GM18511 (cell line): Measurements from ENCODE around the gene NDRG3.
A peak's percentile ranks its signal among the peaks of the same experiment; 100 is the strongest.

ENCODE experiments used
- ATAC-seq: cut with Tn5 transposase; IDR thresholded peaks from one replicate; pipeline ENCODE4 v1.9.1; 2021; ENCODE audit warnings: mild to moderate bottlenecking, moderate library complexity; ENCODE audit not compliant: unreplicated experiment

NDRG3 gene

GRCh38 chr20:36761125-36761524, 15.2 kb upstream of the NDRG3 start:
- no peak for ATAC-seq

- no peak for ATAC-seq
These were observed 14.8 kb upstream of the NDRG3 start for GRCh38 chr20:36760647-36761046.

DNA sequence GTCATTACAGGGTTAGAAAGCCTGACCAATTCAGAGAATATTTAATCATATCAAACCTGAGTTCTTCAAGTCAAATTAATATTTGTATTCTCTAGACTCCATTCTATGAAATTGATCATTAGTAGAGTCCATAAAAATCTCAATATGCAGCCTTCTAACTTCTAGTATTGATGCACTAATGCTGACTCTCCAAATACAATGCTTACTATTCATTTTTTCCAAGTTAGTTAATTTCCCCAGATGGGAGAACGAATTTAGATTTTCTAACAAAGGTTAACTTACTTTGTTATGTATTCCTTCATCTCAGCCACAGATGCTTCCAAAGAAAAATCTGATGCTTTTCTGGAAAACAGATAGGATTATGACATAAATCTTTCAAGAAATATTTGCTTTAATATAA, 12.4 kb upstream of the NDRG3 start:
- no peak for ATAC-seq

DNA sequence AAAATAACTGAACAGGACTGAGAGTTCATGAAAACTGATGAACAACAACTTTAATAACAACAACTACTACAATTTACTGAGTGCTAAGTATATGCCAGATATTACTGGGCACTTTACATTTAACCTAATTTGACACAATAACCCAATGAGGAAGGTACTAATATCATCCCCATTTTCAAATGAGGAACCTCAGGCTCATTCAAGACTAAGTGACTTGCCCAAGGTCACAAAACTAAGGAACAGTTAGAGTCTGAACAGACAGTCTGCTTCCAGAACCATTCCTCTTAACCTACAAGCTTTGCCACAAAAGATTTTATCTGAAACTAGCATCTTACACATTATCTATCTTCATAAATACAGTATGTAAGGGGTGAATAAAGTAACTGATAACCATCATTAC, 10.6 kb upstream of the NDRG3 start:
- no peak for ATAC-seq

DNA sequence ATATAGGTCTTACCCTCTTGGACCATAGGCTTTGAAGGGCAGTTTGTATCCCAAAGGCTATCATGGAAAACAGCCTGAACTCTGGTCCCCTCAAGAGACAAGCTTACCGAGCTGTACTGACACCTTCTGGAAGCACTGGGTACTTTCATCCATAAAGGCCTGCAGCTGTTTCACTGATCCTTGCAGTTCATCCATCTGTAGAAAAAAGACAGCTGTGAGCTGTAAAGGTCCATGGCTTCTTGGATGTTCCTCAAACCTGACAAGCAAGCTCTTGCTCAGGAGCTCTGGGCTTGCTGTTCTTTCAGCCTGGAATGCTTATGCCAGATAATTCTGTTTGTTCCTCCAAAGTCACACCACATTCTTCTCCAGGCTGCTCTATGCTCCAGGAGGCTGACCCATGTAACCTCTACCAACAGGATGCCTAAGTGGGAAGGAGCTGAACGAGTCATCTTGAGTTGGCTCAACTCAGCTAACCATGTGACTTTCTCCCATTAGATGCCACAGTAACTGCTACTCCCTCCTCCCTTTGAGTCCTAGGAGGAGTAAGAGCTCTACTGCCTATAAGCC, 8.8 kb upstream of the NDRG3 start:
- ATAC-seq: no peak

GRCh38 chr20:36752582-36752981, 6.7 kb upstream of the NDRG3 start:
- ATAC-seq: no peak

DNA sequence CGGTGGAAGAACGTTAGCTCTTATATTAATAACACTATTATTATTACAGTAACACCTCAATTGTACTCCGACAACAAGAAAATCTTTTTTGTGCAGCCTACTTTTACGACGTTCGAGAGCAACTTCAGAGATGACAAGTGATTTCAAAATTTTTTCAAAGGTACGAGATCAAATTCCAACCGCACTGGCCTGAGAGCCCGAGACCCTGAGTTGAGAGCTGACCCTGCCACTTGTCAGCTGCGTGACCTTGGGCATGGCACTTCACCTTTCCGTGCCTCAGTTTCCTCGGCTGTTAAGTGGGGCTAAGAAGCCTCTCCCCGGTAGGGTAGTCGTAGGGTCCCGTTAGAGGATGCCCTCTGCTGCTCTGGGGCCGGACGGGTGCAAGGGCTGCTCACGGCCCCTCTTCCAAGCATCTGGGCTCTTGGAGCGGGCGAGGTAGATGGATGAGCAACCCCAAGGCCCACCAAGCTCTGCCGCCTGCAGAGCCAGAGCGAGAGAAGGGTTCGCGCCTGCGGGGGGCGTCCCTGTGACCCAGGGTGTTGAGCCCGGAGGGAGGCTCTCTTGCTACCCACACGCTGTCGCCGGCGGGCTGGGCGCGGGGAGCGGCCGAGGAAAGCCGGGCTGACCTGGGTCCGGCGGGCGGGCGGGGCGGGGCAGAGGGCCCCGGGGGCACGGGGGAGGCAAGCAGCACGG, 510 bp downstream of the NDRG3 start:
- peak; percentile 50 for ATAC-seq

DNA sequence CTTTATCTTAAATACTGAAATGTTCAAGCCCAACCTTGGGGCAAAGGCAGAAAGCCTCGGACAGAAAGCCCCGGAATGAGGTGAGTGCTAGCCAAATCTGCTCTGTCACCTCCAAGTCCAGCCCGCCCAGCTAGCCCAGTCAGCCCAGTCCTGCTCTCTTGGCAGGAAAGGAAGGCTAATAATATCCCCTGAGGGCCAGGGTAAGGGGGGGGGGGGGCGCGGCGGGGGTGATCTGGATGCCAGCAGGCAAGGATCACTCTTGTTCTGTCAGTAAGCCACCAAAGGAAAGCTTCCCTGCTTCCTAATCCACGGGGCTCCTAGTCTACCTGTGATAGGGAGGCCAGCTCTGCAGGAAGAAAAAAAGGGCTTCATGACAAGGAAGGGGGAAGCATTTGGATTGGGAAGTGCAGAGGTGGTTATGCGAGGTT, 1.1 kb downstream of the NDRG3 start:
- ATAC-seq: no peak

DNA sequence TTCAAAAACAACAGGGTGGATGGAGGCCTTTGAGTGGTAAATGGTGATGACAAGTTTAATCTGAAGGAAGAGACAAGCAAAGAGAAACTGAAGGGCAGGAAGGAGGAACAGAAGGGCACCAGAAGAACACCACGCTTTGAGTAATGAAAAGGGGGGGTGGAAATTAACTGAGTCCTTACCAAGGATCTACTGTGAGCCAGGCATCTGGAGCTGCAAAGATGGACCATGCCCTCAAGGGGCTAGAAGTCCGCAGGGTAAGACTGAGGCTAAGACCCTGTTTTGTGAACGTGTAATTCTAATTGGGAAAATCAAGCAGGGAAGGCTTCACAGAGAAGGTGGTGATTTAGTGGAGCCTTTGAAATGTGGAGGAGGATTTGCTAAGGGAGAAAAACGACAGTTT, 1.6 kb downstream of the NDRG3 start:
- no peak for ATAC-seq

DNA sequence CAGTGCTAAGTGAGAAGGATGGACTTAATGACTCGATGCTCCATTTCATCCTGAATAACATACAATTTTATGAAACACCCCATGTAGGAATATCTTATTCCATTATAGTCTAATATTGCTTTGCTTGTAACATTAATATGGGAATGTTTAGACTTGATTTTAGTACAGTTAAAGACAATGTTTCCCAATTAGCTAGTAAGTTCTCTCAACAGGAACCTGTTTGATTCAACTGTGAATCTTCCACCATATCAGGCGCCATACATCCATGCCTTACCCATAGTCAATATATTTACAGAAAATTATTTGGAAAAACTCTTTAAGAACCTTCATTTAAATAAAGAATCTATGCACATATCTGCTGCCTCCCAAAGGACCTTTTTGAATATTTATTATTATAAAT, 3.3 kb downstream of the NDRG3 start:
- ATAC-seq: no peak

DNA sequence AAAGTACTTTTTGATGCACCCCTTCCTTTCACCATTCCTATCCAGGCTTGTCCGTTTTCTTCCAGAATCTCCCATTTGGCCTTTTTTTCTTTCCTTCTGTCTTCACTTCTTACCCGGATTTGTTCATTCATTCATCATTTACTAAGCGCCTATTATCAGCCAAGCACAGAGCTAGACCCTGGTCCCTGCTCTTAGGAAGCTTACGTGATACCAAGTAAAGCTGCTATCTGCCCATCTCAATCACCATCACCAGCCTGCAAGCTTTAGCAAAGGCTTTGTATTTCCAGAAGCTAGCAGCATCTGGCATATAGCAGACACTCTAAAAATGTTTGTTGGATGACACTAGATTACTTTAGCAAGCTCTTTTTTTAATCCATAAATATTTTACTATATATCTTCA, 4.8 kb downstream of the NDRG3 start:
- ATAC-seq: no peak

DNA sequence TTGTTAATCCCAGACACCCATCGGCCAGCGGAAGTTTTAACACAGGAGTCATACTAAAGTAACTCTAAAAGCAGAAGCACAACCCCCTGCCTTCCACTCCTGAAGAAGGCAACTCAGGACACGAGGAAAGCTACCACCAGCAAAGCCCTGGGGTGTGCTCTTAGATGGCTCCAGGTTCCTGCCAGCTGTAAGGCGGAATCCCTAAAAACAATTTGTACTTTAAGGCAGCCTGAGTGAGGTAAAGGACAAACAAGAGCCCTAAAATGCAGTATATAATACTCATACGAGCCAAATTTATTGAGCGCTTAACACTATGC, 8.7 kb downstream of the NDRG3 start:
- ATAC-seq: no peak

DNA sequence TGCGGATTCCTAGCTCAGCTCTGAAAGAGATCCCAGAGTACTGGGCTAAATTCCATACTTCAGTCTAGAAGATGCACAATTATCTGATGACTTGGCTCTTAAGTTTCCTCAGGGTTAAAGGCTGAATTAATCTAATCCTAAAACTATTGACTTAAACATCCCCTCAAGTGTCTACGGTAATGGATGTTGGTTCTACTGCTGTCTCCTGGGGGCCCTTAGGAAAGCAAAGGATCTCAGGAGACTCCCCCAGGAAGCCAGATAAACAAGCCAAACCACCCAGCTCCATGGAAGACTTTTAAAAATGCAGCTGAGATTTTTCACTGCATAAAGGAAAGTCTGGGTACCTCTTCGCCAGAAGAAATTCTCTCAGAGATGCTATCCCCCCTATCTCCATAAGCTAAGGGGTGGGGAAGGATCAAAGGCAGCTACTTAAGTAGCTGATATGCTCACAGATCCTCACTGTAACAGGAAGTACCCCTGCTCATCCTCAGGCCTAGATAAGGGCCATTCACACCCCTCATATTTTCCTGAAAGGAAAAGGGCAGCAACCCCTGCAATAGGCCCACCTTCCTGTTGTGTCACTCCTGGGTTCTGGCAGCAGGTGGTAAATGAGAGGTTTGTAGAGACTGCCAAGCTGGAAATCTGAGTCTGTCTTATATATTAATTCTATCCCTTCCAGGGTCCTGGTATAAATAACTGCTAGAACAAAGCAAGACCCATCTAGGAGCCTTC, 9.3 kb downstream of the NDRG3 start:
- no peak for ATAC-seq

- ATAC-seq: no peak
These were observed 13.4 kb downstream of the NDRG3 start for GRCh38 chr20:36732456-36732855.

DNA sequence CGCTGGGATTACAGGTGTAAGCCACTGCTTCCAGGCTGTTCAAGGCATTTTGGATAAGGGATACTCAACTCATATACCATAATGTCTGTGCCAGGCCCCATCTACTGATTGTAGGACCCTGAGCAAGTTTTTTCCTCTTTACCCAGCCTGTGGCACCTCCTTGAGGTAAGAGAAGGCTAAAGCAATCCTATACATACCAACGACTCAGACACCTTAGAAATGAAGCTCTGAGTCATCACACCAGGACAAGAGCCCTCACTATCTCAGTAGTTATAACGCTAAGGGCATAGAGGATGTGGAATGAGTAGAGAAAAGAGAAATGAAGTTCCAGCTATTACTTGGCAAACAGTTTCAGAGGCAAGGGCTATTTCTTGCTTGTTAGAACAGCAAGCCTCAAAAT, 16.9 kb downstream of the NDRG3 start:
- ATAC-seq: no peak

DNA sequence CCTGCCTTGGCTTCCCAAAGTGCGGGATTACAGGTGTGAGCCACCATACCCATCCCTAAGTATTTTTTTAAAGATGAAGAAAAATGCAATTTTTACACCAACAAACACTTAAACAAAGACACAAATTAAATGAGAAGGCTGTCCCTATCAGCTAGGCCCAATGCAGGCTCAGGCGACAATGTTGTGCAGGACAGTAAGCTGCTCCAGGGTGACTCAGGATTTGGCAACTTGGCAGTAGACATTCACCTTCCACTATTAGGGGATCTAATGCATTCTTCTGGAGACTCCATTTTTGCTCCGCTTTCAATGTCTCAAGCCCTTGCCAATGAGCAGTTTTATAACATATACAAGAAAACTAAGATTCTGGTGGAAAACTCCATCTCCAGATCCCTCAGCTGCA, 19.7 kb downstream of the NDRG3 start:
- no peak for ATAC-seq

DNA sequence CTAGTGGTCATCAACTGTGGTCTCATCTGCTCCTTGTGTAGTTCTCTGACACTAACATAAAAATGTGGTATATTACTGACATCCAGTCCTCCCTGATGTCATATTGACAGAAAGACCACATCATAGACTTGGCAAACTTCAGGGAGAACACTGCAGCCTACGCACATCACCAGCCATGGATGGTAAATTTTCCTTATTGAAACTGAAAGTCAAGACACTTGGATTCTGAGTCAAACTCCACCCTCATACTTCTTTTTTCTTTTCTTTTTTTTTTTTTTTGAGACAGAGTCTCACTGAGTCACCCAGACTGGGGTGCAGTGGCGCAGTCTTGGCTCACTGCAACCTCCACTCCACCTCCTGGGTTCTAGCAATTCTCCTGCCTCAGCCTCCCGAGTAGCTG, 25.4 kb downstream of the NDRG3 start:
- ATAC-seq: no peak

DNA sequence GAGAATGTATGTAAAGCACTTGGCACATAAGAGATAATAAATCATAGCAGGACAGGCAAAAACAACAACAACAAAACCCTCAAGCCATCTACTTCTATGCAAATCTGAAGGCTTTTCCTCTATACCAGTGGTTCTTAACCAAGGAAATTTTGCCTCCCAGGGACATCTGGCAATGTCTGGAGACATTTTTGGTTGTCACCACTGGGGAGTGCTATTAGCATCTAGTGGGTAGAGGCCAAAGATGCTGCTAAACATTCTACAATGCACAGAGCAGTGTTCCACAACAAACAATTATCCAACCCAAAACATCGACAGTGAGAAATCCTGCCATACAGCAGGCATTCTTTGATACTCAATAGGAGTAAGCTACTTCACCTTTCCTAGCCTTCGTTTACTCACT, 28.2 kb downstream of the NDRG3 start:
- no peak for ATAC-seq

DNA sequence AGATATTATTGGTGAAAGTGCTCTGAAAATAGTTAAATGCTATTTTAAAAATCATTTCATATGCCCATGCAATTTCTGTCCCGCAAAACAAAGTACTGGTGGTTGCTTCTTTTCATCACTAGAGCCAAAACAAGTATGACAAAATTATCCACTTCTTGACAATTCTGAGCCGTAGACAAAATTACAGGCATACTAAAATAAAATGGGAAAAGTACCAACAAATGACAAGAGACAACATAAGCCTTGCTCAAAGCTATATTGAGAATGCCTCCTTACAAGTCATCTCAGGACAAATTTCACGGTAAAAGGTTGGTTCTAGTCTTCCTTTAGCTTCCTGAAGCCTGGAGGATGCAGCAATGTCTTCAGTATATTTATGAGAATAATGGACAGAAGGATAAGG, 28.9 kb downstream of the NDRG3 start:
- no peak for ATAC-seq

GRCh38 chr20:36712775-36713174, 33.1 kb downstream of the NDRG3 start:
- no peak for ATAC-seq

DNA sequence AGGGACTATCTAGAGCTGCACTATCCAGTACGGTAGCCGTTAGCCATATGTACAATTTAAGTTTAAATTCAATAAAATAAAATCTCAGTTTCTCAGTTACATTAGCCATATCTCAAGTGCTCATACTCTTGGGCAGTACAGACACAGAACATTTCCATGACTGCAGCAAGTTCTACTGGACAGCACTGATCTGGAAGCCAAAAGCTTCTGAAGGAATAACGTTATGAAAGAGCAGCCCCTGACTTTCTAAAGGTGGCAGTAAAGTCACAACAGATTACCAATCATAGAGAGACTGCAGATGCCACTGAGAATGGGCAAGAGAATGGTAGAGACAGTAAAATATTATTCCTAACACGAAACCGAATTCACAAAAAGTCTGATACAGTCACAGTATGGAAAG, 36.8 kb downstream of the NDRG3 start:
- ATAC-seq: no peak

GRCh38 chr20:36703530-36703929, 42.4 kb downstream of the NDRG3 start:
- ATAC-seq: no peak

DNA sequence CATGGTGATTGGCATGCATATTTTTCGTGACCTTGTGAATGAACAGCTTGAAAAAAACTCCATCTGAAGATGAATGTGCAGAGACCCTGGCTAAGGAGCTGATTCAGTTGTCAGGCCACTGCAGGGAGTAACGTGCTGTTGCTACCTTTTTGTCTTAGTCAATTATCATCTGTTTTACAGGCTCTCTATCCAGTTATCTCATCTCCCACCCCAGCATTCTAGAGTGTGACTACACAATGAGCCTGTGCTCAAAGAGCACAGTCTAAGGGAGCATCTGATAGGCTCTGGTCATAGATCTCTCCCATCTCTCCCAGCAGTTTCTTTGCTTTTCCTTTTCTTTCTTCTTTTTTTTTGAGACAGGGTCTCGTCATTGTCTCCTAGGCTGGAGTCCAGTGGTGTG, 45.5 kb downstream of the NDRG3 start:
- no peak for ATAC-seq
